ENCODE data around the gene ST6GALNAC2.
A peak's percentile ranks its signal among the peaks of the same experiment; 100 is the strongest.

ST6GALNAC2 gene

DNA sequence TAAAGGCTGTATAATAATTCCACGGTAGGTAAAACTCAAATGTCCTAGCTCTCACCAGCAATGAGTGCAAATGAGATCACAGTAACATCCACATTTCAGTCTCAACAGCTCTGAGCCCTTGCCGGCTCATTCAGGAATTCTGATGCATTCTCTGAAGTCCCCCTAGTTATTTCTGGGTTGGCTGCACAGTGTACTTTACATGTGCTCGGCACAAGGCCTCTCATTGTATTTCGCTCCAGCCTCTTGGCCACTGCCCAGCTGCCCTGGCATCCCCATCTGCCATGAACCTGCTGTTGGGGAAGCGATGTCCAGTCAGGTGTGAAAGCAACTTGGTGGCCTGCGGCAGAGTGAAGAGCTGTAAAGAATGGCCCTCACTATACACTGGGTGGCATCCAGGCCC is 31.5 kb downstream of the ST6GALNAC2 start:
- DNase-seq (ENCODE audit: low spot score) = peak; percentile 89

DNA sequence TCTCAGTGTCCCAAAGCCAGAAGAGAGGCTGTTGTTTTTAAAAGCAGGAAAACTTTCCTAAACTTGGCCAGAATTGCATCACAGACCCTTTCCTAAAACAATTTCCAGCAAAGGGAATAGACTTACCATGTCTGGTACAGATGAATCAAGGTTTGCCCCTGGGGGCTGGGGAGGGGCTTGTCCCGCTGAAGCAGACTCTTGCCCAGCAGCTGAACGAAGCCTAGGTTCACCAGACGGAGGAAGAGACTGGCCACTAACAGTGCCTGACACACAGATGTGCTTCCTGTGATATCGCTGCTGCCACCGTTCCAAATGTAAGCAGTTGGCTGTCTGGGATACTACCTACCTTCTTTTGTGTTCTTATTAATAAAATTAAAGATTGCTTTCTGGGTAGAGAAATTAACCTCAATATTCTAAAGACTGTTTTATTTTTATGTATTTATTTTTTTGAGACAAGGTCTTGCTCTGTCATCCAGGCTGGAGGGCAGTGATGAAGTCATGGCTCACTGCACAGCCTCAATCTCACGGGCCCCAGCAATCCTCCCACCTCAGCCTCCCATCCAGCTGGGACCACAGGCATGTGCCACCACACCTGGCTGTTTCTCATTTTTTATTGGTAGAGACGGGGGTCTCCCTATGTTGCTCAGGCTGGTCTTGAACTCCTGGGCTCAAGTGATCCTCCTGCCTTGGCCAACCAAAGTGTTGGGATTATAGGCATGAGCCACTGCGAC is 32.3 kb downstream of the ST6GALNAC2 start:
- no peak for DNase-seq (ENCODE audit: low spot score)

DNA sequence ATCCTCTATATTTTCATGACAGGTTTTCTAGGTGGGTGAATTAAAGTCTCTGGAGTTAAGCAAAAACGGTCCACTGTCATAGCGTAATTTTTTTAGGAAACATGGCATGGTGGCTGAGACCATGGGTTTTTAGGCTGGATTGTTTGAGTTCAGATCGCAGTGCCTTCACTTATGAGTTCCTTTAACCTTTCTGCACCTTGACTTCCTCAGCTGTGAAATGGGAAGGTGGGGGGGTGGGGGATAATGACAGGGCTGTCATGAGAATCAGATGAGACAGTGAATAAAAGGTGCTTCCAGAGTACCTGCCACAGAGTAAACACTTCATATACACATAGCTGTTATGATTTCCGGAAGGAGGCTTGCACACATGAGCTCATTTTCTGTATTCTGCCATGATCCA is 34.0 kb downstream of the ST6GALNAC2 start:
- DNase-seq (ENCODE audit: low spot score) = no peak

DNA sequence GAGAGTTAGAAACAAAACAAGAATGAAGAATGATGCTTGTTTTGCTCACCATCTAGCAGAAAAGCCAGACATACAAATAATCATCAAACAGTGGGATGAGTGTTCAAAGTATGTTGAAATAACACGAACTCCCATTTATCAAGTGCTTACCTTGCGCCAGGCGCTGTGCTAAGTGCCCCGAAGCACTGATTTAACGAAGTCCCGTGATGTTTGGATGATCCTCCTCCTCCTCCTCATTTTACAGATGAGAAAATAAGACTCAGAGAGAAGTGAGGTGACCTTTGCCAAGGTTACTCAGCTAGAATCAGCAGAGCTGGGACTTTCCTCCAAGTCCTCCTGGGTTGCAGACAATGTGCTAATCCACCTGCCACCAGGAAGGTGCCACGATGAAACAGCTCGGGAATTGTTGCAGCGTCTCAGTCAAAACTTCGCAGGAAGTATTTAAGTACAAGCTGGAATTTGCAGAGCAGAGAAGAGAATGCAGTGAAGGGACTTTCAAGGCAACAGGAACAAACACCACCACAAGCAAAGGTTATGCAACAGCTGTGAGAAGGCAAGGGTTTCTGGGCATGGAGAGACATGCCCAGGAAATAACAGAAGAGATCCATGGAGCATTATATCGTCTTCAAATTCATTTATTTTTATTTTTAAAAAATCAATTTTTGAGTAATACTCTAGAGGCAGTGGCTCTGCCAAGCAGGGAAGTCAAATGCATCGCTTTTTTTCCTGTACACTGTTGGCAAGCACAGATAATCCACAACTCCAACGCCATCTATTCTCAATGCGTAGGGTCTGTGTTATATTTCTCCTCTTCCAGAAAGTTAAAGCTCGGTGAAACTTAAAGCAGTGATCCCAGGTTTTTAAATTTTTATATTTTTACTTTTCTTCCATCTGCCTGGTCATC is 34.7 kb downstream of the ST6GALNAC2 start:
- DNase-seq (ENCODE audit: low spot score) = peak; percentile 51

DNA sequence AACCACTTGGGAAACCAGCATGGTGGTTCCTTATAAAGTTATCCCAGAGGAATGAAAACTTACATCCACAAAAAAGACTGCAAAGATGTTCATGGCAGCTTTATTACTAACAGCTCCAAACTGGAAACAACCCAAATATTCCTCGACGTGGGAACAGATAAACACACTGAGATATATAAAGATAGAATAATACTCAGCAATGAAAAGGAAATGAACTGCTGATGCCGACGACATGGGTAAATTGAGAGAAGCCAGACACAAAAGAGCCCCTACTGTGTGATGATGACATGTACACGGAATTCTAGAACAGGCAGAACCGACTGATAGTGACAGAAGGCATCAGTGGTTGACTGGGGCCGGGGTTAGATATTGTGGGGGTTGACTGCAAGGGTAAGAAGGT is 36.1 kb downstream of the ST6GALNAC2 start:
- DNase-seq (ENCODE audit: low spot score) = no peak

DNA sequence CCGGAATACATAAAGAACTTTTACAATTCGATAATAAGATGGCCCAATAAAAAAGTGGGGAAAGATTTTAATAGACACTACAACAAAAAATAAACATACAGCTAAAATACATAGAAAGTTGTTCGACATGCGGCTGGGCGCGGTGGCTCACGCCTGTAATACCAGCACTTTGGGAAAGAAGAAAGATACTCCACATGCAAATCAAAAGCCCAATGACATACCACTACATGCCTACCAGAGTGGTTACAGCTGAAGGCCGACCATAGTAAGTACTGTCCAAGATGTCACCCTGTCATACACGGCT is 36.5 kb downstream of the ST6GALNAC2 start:
- DNase-seq (ENCODE audit: low spot score) = no peak

DNA sequence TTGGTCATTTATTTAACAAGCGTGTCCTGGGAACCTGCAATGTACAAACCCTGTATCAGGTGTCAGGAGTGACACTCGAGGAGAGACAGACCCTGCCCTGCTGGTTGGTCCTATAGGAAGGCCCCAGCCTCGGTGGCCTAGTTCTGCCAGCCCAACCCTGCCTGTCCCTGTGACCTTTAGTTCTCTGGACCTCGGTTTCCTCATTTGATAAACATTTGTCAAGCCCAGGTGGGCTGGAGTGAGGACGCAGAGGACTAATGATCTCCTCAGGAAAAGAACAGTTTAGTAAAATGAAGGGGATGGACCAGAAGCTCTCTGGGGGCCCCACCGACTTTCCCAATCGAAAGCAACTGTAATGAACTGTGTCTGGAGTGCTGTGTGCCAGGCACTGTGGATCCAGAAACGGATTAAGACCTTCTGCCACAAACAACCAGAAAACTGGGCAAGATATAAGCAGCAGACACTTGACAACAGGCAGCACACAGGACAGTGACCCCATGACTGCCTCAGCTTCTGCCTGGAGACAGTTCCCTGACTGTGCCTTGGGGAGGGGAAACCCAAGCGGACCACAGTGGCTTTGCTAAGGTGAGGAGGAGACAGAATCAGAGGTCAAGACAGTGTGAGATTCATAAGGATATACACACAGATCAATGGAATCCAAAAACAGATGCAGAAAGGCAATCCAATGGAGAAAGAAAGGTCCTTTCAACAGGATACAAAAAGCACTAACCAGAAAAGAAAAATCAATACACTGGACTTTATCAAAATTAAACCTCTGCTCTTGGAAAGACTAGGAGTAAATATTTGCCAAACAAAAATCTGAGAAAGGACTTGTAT is 37.1 kb downstream of the ST6GALNAC2 start:
- no peak for DNase-seq (ENCODE audit: low spot score)

- no peak for DNase-seq (ENCODE audit: low spot score)
Measured at GRCh38 chr17:76547642-76548202, 37.9 kb downstream of the ST6GALNAC2 start.

GRCh38 chr17:76547183-76547641 is 38.4 kb downstream of the ST6GALNAC2 start:
- DNase-seq (ENCODE audit: low spot score) = peak; percentile 84

GRCh38 chr17:76546556-76547182 is 39.0 kb downstream of the ST6GALNAC2 start:
- no peak for DNase-seq (ENCODE audit: low spot score)

GRCh38 chr17:76545918-76546555 is 39.6 kb downstream of the ST6GALNAC2 start:
- DNase-seq (ENCODE audit: low spot score) = no peak

GRCh38 chr17:76544546-76545365 is 40.9 kb downstream of the ST6GALNAC2 start:
- peak; percentile 66 for DNase-seq (ENCODE audit: low spot score)

DNA sequence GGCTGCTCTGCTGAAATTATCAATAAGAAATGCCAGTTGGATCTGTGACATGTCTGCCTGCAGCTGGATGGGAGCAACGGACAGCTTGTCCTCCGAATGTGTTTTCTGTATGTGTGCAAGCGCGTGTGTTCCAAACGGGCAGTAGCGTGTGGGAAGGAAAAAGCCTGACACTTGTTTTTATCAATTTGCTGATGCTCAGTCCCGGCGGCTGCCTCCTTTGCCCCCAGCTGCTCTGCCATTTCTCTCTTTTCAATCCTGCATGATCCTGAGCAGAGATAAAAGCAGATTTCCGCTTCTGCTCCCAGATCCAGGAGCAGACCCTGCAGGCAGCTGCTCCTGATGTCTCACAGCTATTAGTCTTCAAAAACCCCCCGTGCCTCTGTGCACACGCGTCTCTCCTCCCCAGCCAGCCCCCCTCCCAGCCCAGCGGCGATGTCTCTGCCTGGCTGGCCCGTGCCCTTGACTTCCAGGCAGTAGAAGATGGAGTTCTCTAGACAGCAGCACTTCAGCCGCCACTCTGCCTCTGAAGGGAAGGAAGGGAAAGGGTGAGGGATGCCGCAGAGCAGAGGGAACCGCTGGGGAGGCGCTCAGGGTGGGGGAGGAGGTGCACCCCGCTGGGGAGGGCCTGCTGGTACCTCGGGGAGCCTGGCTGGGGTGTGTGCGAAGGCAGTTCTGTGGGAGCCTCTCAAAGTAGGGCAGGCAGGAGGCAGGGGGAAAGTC is 41.7 kb downstream of the ST6GALNAC2 start:
- peak; percentile 74 for DNase-seq (ENCODE audit: low spot score)

GRCh38 chr17:76543482-76543825 is 42.2 kb downstream of the ST6GALNAC2 start:
- no peak for DNase-seq (ENCODE audit: low spot score)

DNA sequence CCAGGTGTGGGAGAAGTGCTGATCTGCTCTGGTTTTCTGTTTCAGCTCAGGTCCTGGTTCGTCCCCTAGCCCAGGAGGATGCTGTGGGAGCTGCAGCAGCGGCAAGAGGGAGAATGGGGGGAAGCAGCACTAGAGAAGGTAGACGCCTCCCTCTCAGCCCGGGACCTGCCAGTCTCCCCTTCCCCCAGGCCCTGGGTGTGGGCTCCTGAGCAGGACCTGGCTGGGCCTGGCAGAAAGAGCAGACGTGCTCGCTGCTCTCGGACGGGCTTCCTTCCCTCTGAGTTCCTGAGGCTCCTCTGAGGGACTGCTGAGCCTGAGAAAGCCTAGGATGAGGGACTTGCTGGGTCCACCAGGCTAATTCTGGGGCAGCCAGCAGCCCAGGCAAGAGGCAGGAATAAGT is 42.7 kb downstream of the ST6GALNAC2 start:
- DNase-seq (ENCODE audit: low spot score) = no peak

GRCh38 chr17:76542566-76542971 is 43.1 kb downstream of the ST6GALNAC2 start:
- no peak for DNase-seq (ENCODE audit: low spot score)

DNA sequence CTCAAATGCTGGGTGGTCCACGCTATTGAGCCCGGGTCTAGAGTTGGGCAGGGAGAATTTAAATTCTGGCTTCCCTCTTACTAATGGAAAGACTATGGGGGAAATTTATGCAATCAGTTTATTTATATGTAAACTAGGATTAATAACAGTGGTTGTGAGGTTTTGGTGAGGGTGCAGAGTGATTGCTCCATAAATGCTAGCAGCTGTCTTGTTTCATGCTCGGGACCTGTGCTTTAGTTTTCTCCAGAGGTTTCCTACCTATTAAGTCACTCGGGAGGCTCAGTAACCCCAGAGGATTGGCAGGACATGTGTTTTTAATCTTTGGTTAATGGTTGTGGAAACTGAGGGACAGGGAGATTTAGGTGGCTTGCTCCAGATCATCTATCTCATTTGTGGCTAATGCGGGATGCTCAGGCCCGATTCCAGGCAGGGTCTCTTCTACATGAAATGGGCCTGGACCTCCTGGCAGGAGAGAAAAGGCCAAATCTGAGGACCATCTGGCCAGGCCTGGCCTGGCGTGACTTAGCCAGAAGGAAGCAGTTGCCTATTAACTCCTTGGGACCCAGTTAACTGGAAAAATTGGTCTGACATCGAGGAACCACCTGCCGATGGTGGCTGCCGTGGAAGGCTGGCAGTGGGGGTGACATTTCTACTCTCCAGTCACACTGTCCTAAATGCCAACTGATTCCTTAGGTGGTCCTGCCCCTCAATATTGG is 43.8 kb downstream of the ST6GALNAC2 start:
- DNase-seq (ENCODE audit: low spot score) = no peak

GRCh38 chr17:76540381-76541300 is 45.0 kb downstream of the ST6GALNAC2 start:
- DNase-seq (ENCODE audit: low spot score) = peak; percentile 99
